Sigmoid colon (tissue), 4 donors: ENCODE measurements around the gene MAPRE3.

ENCODE experiments used
- EP300 ChIP-seq, 4 donors: sonication (generic); formaldehyde crosslinking; IDR thresholded peaks; one replicate each; pipeline ENCODE4 v1.6.1; 2017; ENCODE audit warnings: antibody characterized with exemption in 4 of 4
- POLR2A ChIP-seq, 2 donors: fragments of 450-650 bp; IDR thresholded peaks; one replicate each; pipeline ENCODE4 v1.6.1; 2016; ENCODE audit warnings: antibody characterized with exemption in 2 of 2, mild to moderate bottlenecking in 2 of 2, moderate library complexity in 2 of 2
- POLR2AphosphoS5 ChIP-seq, 4 donors: sonication (generic); formaldehyde crosslinking; IDR thresholded peaks; one replicate each; pipeline ENCODE4 v1.6.1; 2017; ENCODE audit warnings: antibody characterized with exemption in 4 of 4
- TF ChIP-seq, protein P1 (sequence below), 4 experiments: fragments of 450-650 bp in 3 of 4; fragments of 200-600 bp in 1 of 4; IDR thresholded peaks; one replicate each; pipeline ENCODE4 v1.5.1; 2016 to 2019; ENCODE audit warnings: antibody characterized with exemption in 4 of 4, mild to moderate bottlenecking in 3 of 4, moderate library complexity in 2 of 4

DNA sequence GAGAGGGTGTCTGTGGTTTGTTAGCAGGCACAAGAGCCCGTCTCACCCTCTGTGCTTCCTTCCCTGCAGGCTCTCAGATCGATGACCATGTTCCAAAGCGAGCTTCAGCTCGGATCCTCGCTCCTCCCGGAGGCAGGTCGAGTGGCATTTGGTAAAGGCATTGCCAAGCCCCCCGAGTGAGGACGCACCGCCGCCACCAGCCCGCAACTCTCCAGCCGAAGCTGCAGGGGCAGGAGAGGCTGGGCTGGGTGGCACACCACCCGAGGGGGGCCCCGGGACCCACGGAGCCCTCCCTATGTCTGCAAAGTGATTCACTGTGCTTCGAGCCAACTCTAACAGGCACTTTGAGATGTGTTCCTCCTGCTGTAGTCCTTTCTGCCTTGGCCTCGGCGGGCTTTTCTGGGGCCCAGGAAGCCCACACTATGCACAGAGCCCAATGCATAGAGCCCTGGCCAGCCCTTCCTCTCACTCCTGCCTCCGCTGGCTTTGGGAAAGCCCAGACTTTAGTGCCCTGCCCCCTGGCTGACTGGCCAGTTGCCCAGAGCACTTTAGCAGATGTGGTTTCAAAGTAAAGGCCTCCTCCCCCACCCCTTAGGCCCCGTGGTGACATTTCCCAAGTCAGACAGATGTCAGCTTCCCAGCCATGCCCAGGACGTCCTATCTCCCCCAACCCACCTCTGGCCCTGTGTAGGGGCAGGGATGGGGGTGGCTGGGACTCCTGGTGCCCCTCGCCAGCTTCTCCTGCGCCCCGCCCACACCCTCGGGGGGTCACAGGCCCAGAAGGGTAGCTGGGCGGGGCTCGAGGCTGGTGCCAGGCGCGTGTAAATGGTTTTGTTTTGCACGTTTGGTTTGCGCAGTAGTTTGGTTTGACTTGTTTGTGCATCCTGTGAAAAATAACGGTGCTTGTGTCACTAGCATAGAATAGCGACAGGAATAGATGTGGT, 23.3 kb upstream of the MAPRE3 start:
- TF ChIP-seq, protein P1, sequence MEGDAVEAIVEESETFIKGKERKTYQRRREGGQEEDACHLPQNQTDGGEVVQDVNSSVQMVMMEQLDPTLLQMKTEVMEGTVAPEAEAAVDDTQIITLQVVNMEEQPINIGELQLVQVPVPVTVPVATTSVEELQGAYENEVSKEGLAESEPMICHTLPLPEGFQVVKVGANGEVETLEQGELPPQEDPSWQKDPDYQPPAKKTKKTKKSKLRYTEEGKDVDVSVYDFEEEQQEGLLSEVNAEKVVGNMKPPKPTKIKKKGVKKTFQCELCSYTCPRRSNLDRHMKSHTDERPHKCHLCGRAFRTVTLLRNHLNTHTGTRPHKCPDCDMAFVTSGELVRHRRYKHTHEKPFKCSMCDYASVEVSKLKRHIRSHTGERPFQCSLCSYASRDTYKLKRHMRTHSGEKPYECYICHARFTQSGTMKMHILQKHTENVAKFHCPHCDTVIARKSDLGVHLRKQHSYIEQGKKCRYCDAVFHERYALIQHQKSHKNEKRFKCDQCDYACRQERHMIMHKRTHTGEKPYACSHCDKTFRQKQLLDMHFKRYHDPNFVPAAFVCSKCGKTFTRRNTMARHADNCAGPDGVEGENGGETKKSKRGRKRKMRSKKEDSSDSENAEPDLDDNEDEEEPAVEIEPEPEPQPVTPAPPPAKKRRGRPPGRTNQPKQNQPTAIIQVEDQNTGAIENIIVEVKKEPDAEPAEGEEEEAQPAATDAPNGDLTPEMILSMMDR (IDR thresholded peaks at IDR 0.05) = no peak
- TF ChIP-seq POLR2A (IDR thresholded peaks at IDR 0.05) (no peak), EP300 (IDR thresholded peaks at IDR 0.05) (no peak), POLR2AphosphoS5 (IDR thresholded peaks at IDR 0.05) (no peak)
